Cerebellar cortex (tissue), 1 donor: Measurements from ENCODE around the gene TRIM40.
A peak's percentile ranks its signal among the peaks of the same experiment; 100 is the strongest.
"Not testable (repeated sequence)": the region's sequence is repeated elsewhere in the genome, so short reads cannot be mapped to it uniquely, and the experiment has no call there.

Experiments
- DNase-seq: peaks from one replicate; pipeline ENCODE4 v3.0.0-alpha.2; 2015; ENCODE audit warnings: low spot score

The TRIM40 gene

GRCh38 chr6:30163918-30164654 is 28.1 kb downstream of the TRIM40 start:
- no peak for DNase-seq

DNA sequence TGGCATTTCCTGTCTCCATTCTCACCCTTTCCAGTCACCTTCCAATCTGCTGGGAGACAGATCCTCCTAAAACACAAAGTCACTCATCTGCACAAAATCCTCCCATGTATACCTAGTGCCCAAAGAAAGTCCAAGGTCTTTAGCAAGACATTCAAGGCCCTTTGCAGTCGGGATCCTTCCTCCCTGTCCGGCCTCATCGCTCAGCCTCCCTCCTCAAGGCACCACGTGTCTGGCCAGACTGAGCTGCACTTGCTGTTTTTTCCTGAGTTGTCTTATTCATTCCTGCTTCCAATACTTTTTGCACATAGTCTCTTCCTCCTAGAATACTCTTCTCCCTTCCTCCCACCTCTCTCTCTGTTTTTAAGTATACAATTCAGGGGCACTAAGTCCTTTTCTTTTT is 28.8 kb downstream of the TRIM40 start:
- no peak for DNase-seq

GRCh38 chr6:30165238-30165637 is 29.3 kb downstream of the TRIM40 start:
- DNase-seq = not testable (repeated sequence)

DNA sequence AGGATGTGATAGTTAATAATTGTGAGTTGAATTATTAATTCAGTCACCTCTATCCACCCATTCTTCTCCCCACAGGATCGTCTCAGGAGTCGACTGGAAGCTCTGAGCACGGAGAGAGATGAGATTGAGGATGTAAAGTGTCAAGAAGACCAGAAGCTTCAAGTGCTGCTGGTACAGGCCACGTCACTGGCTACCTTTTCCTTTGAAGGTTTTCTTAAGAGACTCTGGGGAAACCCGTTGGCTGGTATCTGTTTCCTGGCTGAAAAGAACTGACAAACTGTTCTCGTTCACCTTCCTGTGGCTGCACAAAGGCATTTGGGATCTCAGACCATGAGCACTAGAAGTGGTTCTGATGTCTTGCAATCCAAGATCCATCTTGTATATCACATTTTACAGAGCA is 31.2 kb downstream of the TRIM40 start:
- no peak for DNase-seq

DNA sequence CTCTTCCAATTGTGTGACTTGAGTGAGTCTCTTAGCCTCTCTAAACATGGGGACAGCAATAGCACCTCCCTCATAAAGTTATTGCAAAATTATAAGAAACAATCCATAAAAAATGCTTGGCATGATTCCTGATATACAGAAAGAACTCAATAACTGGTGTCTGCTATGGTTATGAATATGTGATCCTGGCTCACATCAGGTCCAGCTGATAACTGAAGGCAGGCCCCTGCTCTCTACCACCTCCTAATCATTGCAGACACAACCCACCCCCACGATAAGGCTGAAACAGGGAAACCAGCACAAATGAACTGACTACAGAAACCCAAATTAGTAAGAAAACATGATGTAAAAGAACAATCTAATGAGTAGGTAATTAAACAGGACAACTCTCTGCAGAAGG is 32.8 kb downstream of the TRIM40 start:
- DNase-seq = no peak

GRCh38 chr6:30169658-30170614 is 34.0 kb downstream of the TRIM40 start:
- DNase-seq = peak; percentile 54

- no peak for DNase-seq
Measured at GRCh38 chr6:30171677-30172471, 35.9 kb downstream of the TRIM40 start.

GRCh38 chr6:30172681-30173080 is 36.7 kb downstream of the TRIM40 start:
- DNase-seq = no peak

- DNase-seq = no peak
Measured at GRCh38 chr6:30175765-30176164, 39.8 kb downstream of the TRIM40 start.

DNA sequence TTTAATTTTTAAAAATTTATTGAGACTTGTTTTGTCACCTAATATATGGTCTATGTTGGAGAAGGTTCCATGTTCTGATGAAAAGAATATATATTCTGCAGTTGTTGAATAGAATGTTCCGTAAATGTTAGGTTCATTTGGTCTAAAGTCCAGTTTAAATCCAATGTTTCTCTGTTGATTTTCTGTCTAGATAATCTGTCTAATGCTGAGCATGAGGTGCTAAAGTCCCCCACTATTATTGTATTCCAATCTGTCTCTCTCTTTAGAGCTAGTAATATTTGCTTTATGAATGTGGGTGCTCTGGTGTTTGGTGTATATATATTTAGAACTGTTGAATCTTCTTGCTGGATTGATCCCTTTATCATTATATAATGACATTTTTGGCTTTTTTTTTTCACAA is 42.9 kb downstream of the TRIM40 start:
- no peak for DNase-seq

GRCh38 chr6:30180145-30180544 is 44.2 kb downstream of the TRIM40 start:
- no peak for DNase-seq

DNA sequence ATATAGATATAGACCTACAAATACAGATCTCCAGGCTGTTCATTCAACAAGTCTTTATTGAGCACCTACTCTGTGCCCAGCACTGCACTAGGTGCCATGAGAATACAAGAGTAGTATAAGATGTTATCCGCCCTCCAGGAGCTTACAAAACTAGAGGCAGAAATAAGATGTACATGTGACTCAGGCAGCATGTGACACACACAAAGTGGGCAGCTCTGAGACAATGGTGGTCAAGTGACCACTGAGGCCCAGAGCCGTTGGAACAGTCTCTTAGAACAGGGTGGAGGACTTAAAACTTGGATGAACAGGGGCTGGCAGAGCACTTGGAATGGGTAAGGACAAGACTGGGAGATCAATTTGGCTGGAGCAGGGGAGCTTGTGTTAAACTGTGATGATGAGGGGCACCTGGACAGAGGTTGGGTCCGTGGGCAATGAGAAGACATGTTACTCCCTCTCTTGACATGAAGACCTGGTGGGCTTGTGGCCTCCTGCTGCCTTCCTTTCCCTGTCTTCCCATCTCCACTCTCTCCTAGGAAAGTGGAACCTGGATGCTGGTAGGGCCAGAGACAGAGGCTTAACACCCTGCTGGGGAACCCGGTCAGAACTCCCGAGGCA is 48.6 kb downstream of the TRIM40 start:
- no peak for DNase-seq

DNA sequence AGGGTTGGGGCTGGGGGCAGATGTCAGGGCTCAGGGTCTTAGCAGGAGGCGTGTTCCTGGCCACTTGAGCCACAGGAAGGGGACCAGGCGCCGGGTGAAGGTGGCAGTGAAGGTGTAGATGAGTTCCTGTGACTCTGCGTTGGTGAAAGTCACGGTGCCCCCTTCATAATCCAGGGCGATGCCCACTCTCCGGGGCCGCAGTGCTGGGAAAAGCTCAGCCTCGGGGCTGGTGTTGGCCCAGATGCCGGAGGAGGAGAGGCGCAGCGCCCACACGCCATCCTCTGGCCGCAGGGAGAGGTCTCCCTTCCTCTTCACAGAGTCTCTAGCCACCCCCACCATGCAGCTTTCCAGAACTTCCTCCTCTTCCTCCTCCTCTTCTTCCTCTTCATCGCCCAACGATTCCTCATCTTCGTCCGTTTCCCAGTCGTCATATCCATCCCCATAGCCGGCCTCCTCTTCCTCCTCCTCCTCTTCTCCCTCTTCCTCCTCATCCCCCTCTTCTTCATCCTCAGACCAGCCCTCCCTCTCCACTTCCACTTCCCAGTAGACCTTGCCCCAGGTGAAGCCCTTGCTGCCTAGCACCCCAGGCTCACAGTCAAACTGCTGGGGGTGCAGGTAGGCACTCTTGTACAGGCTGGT is 50.0 kb downstream of the TRIM40 start:
- DNase-seq = no peak

GRCh38 chr6:30188541-30188940 is 52.6 kb downstream of the TRIM40 start:
- DNase-seq = no peak

- DNase-seq = no peak
Measured at GRCh38 chr6:30192076-30192475, 56.1 kb downstream of the TRIM40 start.

DNA sequence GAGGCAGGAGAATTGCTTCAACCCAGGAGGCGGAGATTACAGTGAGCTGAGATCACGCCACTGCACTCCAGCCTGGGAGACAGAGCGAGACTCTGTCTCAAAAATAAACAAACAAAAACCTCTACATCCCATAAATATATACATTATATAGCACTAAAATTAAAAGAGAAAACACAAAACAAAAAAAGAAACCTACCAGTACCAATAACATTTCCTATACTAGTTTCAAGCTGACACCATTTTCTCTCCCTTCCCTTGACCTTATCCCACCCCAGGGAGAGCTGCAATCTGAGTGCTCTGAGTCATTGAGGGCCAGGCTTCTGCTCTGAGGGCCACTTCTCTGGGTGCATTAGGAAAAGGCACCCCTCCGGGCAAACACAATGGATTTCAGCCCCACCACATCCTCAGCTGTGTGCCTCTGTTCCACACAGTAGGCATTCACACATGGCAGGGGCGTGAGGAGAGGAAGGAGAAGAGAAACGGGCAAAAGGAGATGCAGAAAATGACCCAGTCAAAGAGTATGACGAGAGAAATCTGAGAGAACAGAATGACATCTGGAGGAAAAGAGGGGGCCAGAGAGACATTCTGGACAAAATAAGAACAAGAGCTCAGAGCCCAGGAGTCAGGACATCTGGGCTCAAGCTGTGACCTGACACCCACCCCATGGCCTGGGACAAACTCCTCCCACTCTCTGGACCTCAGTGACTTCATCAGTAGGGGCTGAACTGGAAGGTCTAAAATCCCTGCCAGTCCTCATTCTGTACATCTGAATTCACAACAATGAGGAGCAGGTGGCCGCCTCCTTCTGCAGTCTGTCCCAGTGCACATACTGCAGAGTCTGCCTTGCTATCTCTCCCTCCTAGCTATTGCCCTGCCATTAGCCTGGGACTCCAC is 59.1 kb downstream of the TRIM40 start:
- no peak for DNase-seq

GRCh38 chr6:30195951-30196350 is 60.0 kb downstream of the TRIM40 start:
- DNase-seq = no peak

DNA sequence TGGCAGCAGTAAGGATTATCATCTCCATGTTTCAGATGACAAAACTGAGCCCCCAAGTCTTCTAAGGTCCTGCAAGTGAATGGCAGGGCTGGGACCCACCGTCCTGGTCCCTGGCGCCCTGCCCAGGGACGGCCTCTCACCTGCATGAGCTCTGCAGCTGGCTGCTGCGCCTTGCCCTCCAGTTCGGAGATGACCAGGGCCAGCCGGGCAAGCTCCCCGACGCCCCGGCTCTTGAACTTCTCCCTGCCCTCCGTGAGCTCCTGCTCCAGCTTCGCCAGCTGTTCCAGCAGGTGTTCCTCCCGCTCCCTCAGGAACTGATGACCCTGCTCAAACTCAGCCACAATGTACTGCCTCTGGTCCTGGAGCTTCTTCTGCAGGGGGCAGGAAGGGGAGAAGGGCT is 60.4 kb downstream of the TRIM40 start:
- DNase-seq = no peak
